Dendritic cell treated with granulocyte-macrophage colony-stimulating factor and Interleukin-4, amounts not matched to agents 40 ng/mL and 50 ng/mL, for 4 days (primary cell): Measurements from ENCODE around the gene FNIP1.
"Not testable (repeated sequence)": the region's sequence is repeated elsewhere in the genome, so short reads cannot be mapped to it uniquely, and the experiment has no call there.

Experiments
- H3K27ac Mint-ChIP-seq: one replicate; pipeline ENCODE4 v1.8.0; 2022; ENCODE audit warnings: mild to moderate bottlenecking, mixed read lengths
- H3K27me3 Mint-ChIP-seq: one replicate; pipeline ENCODE4 v1.8.0; 2022; ENCODE audit warnings: mild to moderate bottlenecking, mixed read lengths
- H3K36me3 Mint-ChIP-seq: one replicate; pipeline ENCODE4 v1.8.0; 2022; ENCODE audit warnings: low read depth, mixed read lengths
- H3K4me1 Mint-ChIP-seq: one replicate; pipeline ENCODE4 v1.8.0; 2022; ENCODE audit warnings: low read depth, mixed read lengths
- H3K4me3 Mint-ChIP-seq: one replicate; pipeline ENCODE4 v1.8.0; 2022; ENCODE audit warnings: mild to moderate bottlenecking, moderate library complexity, mixed read lengths
- H3K9me3 Mint-ChIP-seq: one replicate; pipeline ENCODE4 v1.8.0; 2022; ENCODE audit warnings: mixed read lengths
- intact Hi-C: fragments of 100-400 bp; cut with micrococcal nuclease; formaldehyde crosslinking; loops from one replicate; pipeline ENCODE4 v1.15.0; 2022

FNIP1 gene

DNA sequence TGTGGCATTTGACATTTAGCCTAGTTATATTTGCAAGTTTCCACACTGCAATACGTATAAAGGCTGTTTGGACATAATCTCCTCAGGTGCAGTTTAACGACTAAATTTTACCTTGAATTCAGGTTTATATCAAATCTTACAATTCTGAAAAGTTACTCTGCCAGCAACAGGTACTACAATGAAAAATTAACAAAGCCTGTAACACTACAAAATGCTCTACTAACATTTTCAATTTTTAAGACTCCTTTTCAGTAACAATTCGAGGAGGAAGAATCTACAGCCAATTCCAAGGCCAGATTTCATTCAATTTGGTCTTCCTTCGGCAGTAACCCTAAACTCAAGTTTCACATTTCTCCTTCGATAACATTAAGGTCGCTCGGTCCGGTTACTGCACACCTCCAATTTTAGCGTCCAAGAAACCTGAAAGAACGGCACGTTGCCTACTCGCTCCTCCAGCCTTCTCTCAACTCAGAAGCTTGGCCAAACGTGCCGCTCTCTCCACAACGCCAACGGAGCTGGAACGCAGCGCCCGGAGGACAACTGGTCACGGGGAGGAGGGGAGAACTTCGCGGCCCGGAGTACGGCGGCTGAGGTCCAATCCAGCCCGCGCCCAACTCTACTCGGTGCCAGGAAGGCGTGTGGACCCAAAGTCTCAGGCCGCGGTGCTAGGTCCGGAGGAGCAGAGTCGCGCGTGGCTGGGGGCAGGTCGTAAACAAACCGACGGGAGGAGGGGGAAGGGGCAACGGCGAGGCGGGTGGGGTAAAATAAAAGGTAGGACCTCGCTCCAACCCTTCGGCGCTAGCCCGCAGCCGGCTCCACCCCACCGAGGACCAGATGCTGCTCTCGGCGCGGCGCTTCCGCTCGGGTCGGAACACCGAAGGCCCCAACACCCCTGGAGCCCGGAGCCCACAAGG lies 681 bp downstream of the FNIP1 start:
- Mint-ChIP-seq H3K27me3 (no peaks in the 10 kb centered on the region), H3K4me1 (peaks cover 28% of the 10 kb centered on the region), H3K36me3 (peaks cover 29% of the 10 kb centered on the region), H3K27ac (peak overlapping the region; percentile 96), H3K9me3 (no peaks in the 10 kb centered on the region), H3K4me3 (peak overlapping the region; percentile 96)
- intact Hi-C loops, result loop anchor here (2.0 to 10.0 kb wide), 3 partner anchors 161 to 631 kb away; partner anchors contain the start of genes CDC42SE2, HINT1 and RAPGEF6

DNA sequence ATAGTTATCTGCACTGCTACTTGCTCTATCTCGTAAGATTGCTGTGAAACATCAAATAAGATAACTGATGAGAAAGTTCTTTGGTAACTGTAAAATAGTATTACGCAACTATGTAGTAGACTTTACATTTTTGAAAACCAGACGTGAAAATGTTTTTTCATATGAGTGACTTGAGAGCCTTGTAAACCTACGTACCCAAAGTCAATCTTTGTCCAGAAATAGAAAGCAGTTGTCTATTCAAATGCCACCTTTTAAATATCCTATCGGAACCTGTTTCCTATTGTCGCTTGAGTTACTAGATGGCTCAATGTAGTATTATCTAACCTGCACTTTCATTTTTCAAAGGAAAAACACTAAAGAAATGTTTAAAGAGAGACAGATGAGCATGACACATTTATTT lies 1.6 kb downstream of the FNIP1 start:
- peaks cover 37% of the 10 kb centered on the region for H3K4me1 Mint-ChIP-seq
- no peaks in the 10 kb centered on the region for H3K9me3 Mint-ChIP-seq
- peak overlapping the region; percentile 96 for H3K4me3 Mint-ChIP-seq
- H3K36me3 Mint-ChIP-seq, result peaks cover 34% of the 10 kb centered on the region
- intact Hi-C loops, result loop anchor here (10.0 kb wide), 2 partner anchors 530 to 630 kb away; partner anchors contain the start of genes CDC42SE2 and HINT1
- H3K27me3 Mint-ChIP-seq, result no peaks in the 10 kb centered on the region
- H3K27ac Mint-ChIP-seq, result peak overlapping the region; percentile 96

DNA sequence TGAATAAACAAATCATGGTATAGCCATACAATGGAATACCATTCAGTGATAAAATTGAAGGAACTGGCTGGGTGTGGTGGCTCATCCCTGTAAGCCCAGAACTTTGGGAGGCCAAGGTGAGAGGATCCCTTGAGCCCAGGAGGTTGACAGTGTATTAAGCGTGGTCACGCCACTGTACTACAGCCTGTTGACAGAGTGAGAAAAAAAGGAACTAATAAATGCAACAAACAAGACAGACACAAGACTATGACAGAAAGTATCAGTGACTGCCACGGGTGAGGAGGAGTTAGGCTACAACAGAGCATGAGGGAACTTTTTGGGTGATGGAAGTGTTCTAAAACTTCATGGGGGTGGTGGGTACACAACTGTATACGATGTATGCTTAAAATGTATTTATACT lies 2.2 kb downstream of the FNIP1 start:
- no peaks in the 10 kb centered on the region for H3K27me3 Mint-ChIP-seq
- H3K27ac Mint-ChIP-seq, result peak overlapping the region; percentile 96
- peak overlapping the region; percentile 67 for H3K4me3 Mint-ChIP-seq
- H3K36me3 Mint-ChIP-seq, result peaks cover 35% of the 10 kb centered on the region
- intact Hi-C loops, result loop anchor here (10.0 kb wide), 2 partner anchors 530 to 630 kb away; partner anchors contain the start of genes CDC42SE2 and HINT1
- no peaks in the 10 kb centered on the region for H3K9me3 Mint-ChIP-seq
- peaks cover 42% of the 10 kb centered on the region for H3K4me1 Mint-ChIP-seq

DNA sequence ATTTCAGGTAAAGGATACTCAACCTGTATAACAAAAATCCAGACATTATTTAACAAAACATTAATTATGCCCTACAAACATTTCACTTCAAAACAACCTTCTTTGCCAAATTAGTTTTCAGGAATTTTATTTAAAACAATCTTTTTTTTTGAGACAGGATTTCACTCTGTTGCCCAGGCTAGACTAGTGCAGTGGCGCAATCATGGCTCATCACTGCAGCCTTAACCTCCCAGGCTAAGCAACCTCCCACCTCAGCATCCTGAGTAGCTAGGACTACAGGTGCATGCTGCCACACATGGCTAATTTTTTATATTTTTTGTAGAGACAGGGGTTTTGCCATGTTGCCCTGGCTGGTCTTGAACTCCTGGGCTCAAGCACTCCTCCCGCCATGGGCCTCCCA lies 3.9 kb downstream of the FNIP1 start:
- H3K27me3 Mint-ChIP-seq, result no peaks in the 10 kb centered on the region
- intact Hi-C loops, result loop anchor here (10.0 kb wide), 2 partner anchors 528 to 628 kb away; partner anchors contain the start of genes CDC42SE2 and HINT1

DNA sequence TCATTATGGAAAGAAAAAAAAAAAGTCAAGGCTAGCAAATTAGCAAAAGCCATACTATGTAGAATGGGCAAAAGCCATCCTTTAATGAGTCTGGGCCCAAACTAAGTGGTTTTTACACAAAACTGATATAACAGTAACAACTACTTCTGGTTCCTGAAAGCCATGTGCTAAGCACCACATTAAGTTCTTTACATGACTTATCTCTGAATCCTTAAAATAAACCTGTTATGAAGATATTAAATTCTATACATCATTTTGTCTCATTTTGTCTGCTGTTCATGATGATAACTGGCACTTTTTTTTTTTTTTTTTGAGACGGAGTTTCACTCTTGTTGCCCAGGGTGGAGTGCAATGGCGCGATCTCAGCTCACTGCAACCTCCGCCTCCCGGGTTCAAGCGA lies 5.0 kb downstream of the FNIP1 start:
- no peaks in the 10 kb centered on the region for H3K27me3 Mint-ChIP-seq
- no peaks in the 10 kb centered on the region for H3K9me3 Mint-ChIP-seq
- no peak overlapping the region for H3K4me3 Mint-ChIP-seq
- intact Hi-C loops, result loop anchor here (10.0 kb wide), 2 partner anchors 527 to 627 kb away; partner anchors contain the start of genes CDC42SE2 and HINT1
- peaks cover 35% of the 10 kb centered on the region for H3K36me3 Mint-ChIP-seq
- peaks cover 55% of the 10 kb centered on the region for H3K4me1 Mint-ChIP-seq
- no peak overlapping the region for H3K27ac Mint-ChIP-seq

More for the DNA sequence above, 3.9 kb downstream of the FNIP1 start:
- H3K4me3 Mint-ChIP-seq, result no peak overlapping the region
- peaks cover 37% of the 10 kb centered on the region for H3K36me3 Mint-ChIP-seq
- no peak overlapping the region for H3K27ac Mint-ChIP-seq
- no peaks in the 10 kb centered on the region for H3K9me3 Mint-ChIP-seq
- peaks cover 48% of the 10 kb centered on the region for H3K4me1 Mint-ChIP-seq

DNA sequence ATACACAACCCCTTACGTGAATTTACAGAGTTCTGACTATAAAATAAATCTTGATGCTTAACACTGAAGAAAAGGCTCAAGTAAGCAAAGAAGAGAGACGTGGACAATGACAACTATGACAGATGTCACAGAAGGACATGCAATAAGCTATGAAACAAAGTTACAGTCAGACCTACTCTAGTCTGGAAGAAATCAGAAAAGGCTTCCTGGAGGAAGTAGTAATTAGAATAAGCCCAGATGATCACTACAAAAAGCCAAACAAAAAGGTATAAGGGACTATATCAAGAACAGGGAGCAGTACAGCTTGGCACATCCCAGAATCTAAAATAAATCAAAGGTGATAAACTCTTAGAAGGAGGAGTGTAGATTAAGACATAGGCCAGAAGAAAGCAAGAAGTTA lies 6.3 kb downstream of the FNIP1 start:
- Mint-ChIP-seq H3K4me1 (peaks cover 62% of the 10 kb centered on the region), H3K36me3 (peaks cover 24% of the 10 kb centered on the region), H3K27me3 (no peaks in the 10 kb centered on the region), H3K9me3 (no peaks in the 10 kb centered on the region), H3K27ac (no peak overlapping the region), H3K4me3 (no peak overlapping the region)
- intact Hi-C loops, result loop anchor here (10.0 kb wide), 2 partner anchors 526 to 626 kb away; partner anchors contain the start of genes CDC42SE2 and HINT1

DNA sequence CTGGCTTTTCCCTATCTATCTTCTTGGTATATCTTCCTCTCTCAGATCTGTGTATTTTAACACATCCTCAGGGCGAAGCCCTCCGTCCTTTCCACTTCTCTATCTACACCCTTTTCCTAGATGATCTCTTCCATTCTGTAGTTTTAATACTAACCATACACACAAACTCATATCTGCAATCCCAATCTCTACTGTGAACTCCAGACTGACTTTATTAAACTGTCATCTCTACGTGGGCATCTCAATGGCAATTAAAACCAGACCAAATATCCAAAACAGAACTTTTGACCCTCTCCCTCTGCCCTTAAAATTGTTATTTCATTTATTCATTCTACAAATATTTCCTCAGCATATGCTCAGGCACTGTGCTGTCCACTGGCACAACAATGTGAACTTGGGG lies 7.1 kb downstream of the FNIP1 start:
- no peak overlapping the region for H3K4me3 Mint-ChIP-seq
- no peak overlapping the region for H3K27ac Mint-ChIP-seq
- H3K9me3 Mint-ChIP-seq, result no peaks in the 10 kb centered on the region
- intact Hi-C loops, result loop anchor here (10.0 kb wide), 2 partner anchors 525 to 625 kb away; partner anchors contain the start of genes CDC42SE2 and HINT1
- H3K36me3 Mint-ChIP-seq, result peaks cover 24% of the 10 kb centered on the region
- H3K4me1 Mint-ChIP-seq, result peaks cover 56% of the 10 kb centered on the region
- no peaks in the 10 kb centered on the region for H3K27me3 Mint-ChIP-seq

DNA sequence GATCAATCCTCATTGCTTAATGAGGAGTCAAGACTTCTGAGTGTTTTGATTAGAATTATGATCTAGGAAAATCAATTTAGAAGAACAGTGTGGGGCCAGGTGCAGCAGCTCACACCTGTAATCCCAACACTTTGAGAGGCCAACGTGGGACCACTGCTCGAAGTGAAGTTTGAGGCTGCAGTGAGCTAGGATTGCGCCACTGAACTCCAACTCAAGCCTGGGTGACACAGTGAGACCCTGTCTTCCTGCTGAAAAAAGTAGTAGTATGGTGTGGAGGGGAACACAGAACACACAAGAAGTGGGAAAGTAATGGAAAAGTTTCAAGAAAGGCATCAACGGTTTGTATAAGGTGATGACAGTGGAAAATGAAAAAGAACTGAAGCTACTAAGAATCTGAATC lies 9.1 kb downstream of the FNIP1 start:
- intact Hi-C loops, result no loop called here
- H3K27me3 Mint-ChIP-seq, result no peaks in the 10 kb centered on the region
- H3K27ac Mint-ChIP-seq, result peak overlapping the region; percentile 18
- no peaks in the 10 kb centered on the region for H3K9me3 Mint-ChIP-seq
- peaks cover 50% of the 10 kb centered on the region for H3K4me1 Mint-ChIP-seq
- no peak overlapping the region for H3K4me3 Mint-ChIP-seq
- H3K36me3 Mint-ChIP-seq, result peaks cover 31% of the 10 kb centered on the region

DNA sequence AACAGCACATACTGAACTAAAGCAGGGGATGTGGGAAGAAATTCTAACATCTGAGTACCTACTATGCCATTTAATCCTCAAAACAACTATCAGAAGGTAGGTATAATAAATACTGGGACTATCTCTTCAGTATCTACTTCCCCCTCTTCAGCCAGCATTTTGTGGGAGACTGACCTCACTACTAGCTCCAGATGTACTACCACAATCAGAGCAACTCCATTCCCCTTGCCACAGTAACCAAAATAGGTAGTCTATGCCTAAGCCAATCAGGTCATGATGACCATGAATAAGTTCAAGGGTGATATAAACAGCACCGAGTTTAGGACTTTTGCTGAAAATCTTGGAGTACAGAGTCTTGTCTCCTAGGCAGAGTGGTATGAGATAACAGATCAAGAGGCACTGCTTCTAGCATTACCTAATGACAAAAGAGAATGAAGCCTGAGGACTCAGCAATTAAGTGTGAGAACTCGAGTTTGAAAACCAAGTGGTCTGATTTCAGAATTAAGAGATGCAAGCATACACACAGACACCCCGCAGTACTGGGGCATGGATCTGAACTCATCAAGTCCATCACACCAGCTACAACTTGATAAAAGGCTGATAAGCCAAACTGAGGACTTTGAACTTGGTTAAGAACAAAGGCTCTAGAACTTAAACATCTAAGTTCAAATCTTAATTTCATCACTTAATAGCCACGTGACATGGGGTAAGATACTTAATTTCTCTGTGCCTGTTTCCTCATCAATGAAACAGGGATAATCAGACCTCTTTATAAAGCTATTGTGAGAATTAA lies 9.7 kb downstream of the FNIP1 start:
- Mint-ChIP-seq H3K36me3 (peaks cover 31% of the 10 kb centered on the region), H3K9me3 (no peaks in the 10 kb centered on the region), H3K4me3 (no peak overlapping the region), H3K27ac (no peak overlapping the region), H3K4me1 (peaks cover 50% of the 10 kb centered on the region), H3K27me3 (no peaks in the 10 kb centered on the region)
- intact Hi-C loops, result no loop called here

DNA sequence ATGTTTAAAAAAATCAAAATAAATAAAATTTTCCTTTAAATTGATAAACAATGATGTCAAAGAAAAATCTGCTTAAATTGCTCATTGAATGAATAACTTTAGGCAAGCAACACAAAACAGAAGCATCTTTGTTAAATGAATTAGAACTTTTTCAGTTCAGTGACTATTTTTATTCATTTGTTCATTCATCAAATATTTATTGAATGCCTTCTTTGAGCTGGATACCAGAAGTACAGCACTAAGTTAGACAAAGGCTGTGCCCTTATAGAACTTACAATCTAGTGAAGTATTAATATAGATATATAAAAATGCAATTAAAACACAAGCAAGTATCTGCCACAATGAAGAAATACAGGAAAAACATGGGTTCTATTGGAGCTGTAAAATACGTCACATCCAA lies 10.8 kb downstream of the FNIP1 start:
- Mint-ChIP-seq H3K4me3 (no peak overlapping the region), H3K36me3 (peaks cover 34% of the 10 kb centered on the region), H3K4me1 (peaks cover 45% of the 10 kb centered on the region), H3K27ac (no peak overlapping the region), H3K27me3 (no peaks in the 10 kb centered on the region), H3K9me3 (no peaks in the 10 kb centered on the region)
- intact Hi-C loops, result no loop called here

DNA sequence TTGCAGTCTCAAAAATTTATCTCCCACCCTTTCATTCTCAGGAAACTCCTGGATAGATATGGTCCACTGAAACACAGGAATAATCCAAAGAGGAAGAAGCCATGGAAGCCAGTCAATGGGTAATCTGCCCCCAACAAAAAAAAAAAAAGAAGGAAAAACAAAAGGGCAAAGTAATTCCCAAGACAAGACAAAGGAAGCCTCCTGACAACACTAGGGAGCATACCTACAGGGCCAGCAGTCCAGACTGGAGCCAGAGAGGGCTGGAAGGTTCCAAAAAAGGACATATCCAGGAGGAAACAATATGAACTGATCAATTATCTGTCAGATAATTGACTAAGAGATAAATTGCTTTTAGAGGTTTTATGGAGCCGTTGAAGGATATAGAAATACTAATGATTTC lies 12.9 kb downstream of the FNIP1 start:
- peaks cover 29% of the 10 kb centered on the region for H3K36me3 Mint-ChIP-seq
- H3K4me3 Mint-ChIP-seq, result no peak overlapping the region
- H3K27me3 Mint-ChIP-seq, result no peaks in the 10 kb centered on the region
- intact Hi-C loops, result no loop called here
- H3K27ac Mint-ChIP-seq, result peak overlapping the region; percentile 47
- H3K9me3 Mint-ChIP-seq, result no peaks in the 10 kb centered on the region
- peaks cover 37% of the 10 kb centered on the region for H3K4me1 Mint-ChIP-seq

DNA sequence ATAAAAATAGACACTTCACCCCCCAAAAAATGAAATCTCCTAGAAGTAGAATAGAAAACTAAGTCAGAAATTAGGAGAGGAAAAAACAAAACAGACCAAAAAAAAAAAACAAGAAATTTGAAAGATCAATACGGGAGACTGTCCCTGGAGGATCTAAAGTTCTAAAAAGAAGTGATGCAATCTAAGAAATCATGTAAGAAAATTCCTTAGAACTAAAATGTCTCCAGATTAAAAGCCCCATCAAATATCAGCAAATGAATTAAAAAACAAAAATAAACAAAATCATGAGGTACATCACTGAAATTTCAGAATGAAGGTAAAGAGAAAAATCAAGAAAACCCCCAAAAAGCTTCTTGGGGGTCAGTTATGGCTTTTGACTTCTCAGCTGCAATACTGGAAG lies 13.5 kb downstream of the FNIP1 start:
- H3K4me3 Mint-ChIP-seq, result no peak overlapping the region
- intact Hi-C loops, result no loop called here
- H3K27ac Mint-ChIP-seq, result peak overlapping the region; percentile 47
- peaks cover 37% of the 10 kb centered on the region for H3K4me1 Mint-ChIP-seq
- H3K36me3 Mint-ChIP-seq, result peaks cover 29% of the 10 kb centered on the region
- no peaks in the 10 kb centered on the region for H3K9me3 Mint-ChIP-seq
- no peaks in the 10 kb centered on the region for H3K27me3 Mint-ChIP-seq

DNA sequence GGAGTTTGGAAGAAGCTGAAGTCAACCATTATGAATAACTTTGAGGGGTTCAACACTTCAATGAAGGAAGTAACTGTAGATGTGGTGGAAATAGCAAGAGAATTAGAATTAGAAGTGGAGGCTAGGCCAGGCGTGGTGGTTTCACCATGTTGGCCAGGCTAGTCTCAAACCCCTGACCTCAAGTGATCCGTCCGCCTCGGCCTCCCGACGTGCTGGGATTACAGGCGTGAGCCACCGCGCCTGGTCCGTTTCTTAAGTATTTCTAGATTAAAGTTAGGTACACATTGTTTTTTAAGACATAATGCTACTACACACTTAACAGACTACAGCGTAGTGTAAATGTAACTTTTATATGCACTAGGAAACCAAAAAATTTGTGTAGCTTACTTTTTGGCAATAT lies 14.1 kb downstream of the FNIP1 start:
- Mint-ChIP-seq H3K27me3 (no peaks in the 10 kb centered on the region), H3K27ac (no peak overlapping the region), H3K9me3 (no peaks in the 10 kb centered on the region), H3K36me3 (peaks cover 25% of the 10 kb centered on the region), H3K4me1 (peaks cover 38% of the 10 kb centered on the region), H3K4me3 (no peak overlapping the region)
- intact Hi-C loops, result no loop called here

DNA sequence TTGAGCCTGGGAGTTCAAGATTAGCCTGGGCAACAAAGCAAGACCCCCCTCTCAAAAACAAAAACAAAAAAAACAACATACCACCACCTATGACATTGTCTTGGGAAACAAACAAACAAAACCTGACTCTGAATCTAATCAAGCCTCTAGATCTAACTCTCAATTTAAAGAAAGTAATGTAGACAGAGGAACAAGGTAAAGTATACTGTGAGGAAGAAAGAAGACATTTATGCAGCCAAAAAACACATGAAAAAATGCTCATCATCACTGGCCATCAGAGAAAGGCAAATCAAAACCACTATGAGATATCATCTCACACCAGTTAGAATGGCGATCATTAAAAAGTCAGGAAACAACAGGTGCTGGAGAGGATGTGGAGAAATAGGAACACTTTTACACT lies 18.7 kb downstream of the FNIP1 start:
- H3K27me3 Mint-ChIP-seq, H3K4me3 Mint-ChIP-seq, H3K27ac Mint-ChIP-seq, H3K9me3 Mint-ChIP-seq, intact Hi-C loops: not testable (repeated sequence)
- H3K4me1 Mint-ChIP-seq, result peaks cover 21% of the 10 kb centered on the region
- H3K36me3 Mint-ChIP-seq, result peaks cover 13% of the 10 kb centered on the region
